Activated CD4-positive, alpha-beta T cell treated with anti-CD3 and anti-CD28 coated beads for 48 hours (primary cell): ENCODE results near the gene PYGB.

Source experiments
- DNase-seq: peaks from one replicate; pipeline ENCODE4 v3.0.0-alpha.2; 2020

Gene PYGB

GRCh38 chr20:25271486-25272222 lies 23.8 kb downstream of the PYGB start:
- no peak for DNase-seq

DNA sequence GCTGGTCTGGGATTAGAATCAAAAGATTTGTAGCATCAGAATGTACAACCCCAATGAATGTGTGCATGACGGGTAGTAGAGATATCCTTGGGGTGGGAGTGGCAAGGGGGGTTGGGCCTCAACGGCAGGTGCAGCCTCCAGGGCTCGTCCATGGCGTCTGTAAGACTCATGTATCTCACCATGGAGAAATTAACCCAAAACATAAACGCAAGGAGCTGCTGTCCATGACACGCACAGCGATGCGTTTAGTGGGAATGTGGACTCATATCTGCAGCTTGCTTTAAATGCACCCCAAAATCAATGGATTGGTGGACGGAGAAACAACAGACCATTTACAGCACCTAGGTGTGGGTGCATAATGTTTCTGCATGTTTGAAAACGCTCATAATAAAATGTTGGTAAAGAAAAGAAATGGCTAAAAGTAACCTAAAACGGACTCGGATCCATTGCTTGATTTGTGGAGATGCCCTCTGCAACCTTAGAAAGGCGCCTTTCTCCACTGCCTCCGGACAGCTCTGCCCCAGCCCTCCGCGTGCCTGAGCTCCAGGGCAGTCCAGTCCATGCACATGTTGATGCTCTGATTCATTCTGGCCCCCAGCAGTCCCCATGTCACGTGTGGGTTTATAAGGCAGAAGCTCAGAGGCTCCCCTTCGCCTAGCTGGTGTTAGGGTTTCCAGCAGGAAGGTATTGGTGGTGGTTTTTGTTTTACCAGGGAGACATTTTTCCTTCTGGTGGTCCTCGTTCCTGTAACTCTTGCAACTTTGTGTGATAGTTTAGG lies 24.5 kb downstream of the PYGB start:
- no peak for DNase-seq

DNA sequence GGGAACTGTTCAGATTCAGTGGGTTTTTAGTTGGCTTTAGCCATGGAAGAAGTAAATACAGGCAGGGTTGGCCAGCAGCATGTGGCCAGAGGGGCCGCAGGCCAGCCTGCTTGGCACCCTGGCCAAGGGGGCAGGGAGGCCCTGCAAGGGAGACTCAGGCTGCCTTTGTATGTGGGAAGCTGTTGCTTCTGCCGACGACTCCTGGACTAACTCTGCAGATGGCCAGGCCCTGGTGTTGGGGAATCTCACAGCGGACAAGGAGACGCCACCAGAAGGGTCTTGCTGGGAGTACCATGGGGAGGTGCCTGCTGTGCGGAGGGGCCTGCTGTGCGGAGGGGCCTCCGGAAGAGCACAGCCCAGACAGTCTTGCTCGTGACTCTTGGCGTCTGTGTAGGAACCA lies 25.2 kb downstream of the PYGB start:
- DNase-seq: no peak

- no peak for DNase-seq
These were observed 25.9 kb downstream of the PYGB start for GRCh38 chr20:25273541-25274358.

DNA sequence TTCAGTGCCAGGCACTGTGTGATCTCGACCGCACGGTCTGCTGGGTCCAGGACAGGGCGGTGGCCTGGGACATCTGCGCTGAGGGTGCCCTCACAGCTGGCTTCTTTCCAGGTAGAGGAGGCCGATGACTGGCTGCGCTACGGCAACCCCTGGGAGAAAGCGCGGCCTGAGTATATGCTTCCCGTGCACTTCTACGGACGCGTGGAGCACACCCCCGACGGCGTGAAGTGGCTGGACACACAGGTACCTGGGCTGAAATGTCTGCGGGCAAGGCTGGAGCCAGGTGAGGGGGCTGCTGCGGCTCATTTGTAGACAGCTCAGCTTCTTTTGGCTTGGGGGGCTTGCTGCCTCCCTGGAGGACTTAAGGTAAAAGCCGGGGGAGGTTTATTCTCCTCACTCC lies 26.6 kb downstream of the PYGB start:
- no peak for DNase-seq

GRCh38 chr20:25274891-25275812 lies 27.3 kb downstream of the PYGB start:
- peak; percentile 1 for DNase-seq

- DNase-seq: peak; percentile 1
These were observed 28.1 kb downstream of the PYGB start for GRCh38 chr20:25275813-25276532.

- DNase-seq: no peak
These were observed 28.7 kb downstream of the PYGB start for GRCh38 chr20:25276533-25277050.

- DNase-seq: peak; percentile 1
These were observed 29.3 kb downstream of the PYGB start for GRCh38 chr20:25277051-25277801.

DNA sequence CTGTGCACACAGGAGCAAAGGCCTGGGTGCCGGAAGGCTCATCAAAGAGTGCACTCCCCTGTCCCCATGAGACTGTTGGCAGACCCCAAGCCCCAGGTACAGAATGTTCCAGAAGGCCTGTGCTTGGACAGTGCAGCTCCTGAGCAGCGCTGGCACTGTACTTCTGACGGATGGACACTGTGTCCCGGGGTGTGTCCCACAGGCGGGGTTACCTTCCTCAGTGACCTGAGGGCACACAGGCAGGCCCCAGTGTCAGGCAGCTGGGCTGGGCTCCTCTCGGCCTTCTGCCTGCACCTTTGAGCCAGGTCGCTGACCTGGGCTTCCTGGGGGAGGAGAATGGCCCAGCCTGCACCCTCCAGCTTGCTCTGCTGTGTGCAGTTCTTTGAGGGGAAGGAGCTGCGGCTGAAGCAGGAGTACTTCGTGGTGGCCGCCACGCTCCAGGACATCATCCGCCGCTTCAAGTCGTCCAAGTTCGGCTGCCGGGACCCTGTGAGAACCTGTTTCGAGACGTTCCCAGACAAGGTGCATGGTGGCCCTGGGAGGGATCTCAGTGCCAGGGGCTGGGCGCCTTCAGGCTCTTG lies 30.1 kb downstream of the PYGB start:
- peak; percentile 2 for DNase-seq

GRCh38 chr20:25278636-25279361 lies 30.9 kb downstream of the PYGB start:
- no peak for DNase-seq

DNA sequence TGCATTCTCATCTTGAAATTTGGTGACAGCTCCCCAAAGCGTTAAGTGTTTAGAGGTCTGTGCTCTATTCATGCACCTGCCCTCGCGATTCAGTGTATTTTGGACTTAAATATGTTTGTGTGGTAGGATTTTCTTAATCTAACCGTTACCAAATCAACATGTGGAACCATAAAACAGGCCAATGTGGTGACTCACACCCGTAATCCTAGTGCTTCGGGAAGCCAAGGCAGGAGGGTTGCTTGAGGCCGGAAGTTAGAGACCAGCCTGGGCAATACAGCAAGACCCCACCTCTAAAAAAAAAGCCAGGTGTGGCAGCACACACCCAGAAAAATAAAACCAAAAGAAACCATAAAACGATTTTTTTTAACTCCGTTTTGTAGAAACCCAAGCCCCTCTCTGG lies 31.5 kb downstream of the PYGB start:
- no peak for DNase-seq

DNA sequence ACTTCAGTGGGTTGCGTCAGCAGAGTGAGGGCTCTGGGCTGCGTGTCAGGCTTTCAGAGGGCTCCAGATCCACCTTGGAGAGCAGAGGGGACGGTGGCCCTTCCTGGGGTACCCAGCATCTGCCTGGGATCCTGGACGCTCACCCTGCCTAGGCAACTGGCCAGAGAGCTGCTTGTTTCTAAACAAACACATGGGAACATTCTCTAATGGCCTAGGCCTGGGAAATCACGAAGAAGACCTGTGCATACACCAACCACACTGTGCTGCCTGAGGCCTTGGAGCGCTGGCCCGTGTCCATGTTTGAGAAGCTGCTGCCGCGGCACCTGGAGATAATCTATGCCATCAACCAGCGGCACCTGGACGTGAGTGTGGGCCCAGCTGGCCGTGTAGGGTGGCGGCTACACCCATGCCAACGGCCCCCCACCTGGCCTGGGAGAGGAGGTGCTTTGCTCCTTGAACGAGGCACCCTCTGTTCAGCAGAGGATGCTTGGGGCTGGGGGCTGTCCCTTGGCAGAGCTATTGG lies 32.2 kb downstream of the PYGB start:
- no peak for DNase-seq

- no peak for DNase-seq
These were observed 33.0 kb downstream of the PYGB start for GRCh38 chr20:25280574-25281535.

- DNase-seq: no peak
These were observed 33.7 kb downstream of the PYGB start for GRCh38 chr20:25281541-25281991.

DNA sequence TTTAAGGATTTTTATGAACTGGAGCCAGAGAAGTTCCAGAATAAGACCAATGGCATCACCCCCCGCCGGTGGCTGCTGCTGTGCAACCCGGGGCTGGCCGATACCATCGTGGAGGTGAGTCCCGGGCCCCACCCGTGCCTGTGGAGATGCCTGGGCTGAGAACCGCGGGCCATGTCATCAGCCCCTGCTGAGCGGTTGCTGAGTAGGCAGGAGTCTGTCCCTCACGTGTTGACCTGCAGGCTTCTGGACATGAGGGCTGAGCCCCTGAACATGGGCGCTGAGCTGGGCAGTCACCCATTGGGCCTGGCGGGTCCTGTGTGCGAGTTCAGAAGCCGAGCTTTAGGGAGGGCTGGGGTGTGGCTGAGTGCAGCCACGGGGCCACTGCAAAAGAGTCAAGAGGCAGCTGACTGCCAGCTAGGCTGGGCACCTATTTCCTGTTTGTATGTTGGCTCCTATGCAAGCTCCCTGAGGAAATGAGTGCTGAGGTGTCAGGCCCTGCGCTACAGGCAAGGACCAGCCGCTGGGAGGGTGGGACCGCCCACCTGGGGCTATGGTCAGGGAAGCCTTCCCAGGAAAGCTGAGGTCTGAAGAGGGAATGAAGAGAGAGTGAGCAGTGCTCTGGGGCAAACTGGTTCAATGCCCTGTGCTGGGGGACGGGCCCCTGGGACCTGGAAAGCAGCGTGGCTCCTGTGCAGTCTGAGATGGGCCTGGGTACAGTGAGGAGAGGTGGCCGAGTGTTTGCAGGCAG lies 34.3 kb downstream of the PYGB start:
- DNase-seq: no peak

- no peak for DNase-seq
These were observed 34.9 kb downstream of the PYGB start for GRCh38 chr20:25282796-25283195.
